H1 (cell line): ENCODE results near the gene PTPN12. TPM values are rescaled to one million over a fixed set of nuclear protein-coding genes. Genes with fewer than 3 reads are reported as not detected.

Source experiments
- CTCF ChIA-PET: fragments of 300-600 bp; sonication (Branson Sonifier 250); formaldehyde crosslinking; loops from one replicate; lab custom pipeline; 2021; ENCODE audit not compliant: partially characterized antibody; lab: Charles Lee
- POLR2A ChIA-PET: fragments of 300-600 bp; sonication (Branson Sonifier 250); formaldehyde crosslinking; loops from one replicate; lab custom pipeline; 2021; ENCODE audit warnings: inconsistent platforms; ENCODE audit not compliant: partially characterized antibody; lab: Charles Lee
- DNase-seq, 2 experiments: peaks; one replicate each; pipeline versions ENCODE4 v3.0.0 to v3.0.0-alpha.2; 2010 to 2022; ENCODE audit warnings: low spot score in 2 of 2, low read depth in 1 of 2, mixed read lengths in 1 of 2
- FAIRE-seq: peaks from 2 replicates; lab custom pipeline; 2011; peaks lifted over from hg19 to GRCh38; lab: Jason Lieb, UNC
- H2AFZ ChIP-seq: 2 replicates; pipeline ENCODE4 v1.8.1; 2012; ENCODE audit warnings: low read length, inconsistent platforms
- H2AK5ac ChIP-seq: 2 replicates; pipeline ENCODE4 v1.6.1; 2013; ENCODE audit warnings: low read depth, low read length
- H2BK120ac ChIP-seq: replicated peaks from 2 replicates; pipeline ENCODE3; 2013; ENCODE audit warnings: low read depth, low read length, inconsistent platforms
- H2BK12ac ChIP-seq: 2 replicates; pipeline ENCODE4 v1.6.1; 2013; ENCODE audit warnings: low read depth, low read length
- H2BK15ac ChIP-seq: 2 replicates; pipeline ENCODE4 v1.6.1; 2013; ENCODE audit warnings: low read length
- H2BK20ac ChIP-seq: 2 replicates; pipeline ENCODE4 v1.6.1; 2013; ENCODE audit warnings: low read length
- H2BK5ac ChIP-seq: 2 replicates; pipeline ENCODE4 v1.6.1; 2013; ENCODE audit warnings: low read depth, low read length
- H3K14ac ChIP-seq: 2 replicates; pipeline ENCODE4 v1.6.1; 2013; ENCODE audit warnings: inconsistent platforms; ENCODE audit not compliant: insufficient read length
- H3K18ac ChIP-seq: 2 replicates; pipeline ENCODE4 v1.6.1; 2013; ENCODE audit warnings: low read length; ENCODE audit errors: extremely low read depth
- H3K23ac ChIP-seq: 2 replicates; pipeline ENCODE4 v1.6.1; 2013; ENCODE audit warnings: inconsistent platforms; ENCODE audit not compliant: insufficient read length
- H3K23me2 ChIP-seq: 2 replicates; pipeline ENCODE4 v1.6.1; 2013; ENCODE audit warnings: low read depth, low read length
- H3K27ac ChIP-seq: 2 replicates; pipeline ENCODE4 v1.6.1; 2011; ENCODE audit warnings: low read depth, low read length, inconsistent platforms
- H3K27me3 ChIP-seq, 4 experiments: replicated peaks in 1 of 4; 1 replicate in 1 of 4; 2 replicates in 3 of 4; pipeline versions ENCODE4 v1.6.1 to v1.8.1; 2011 to 2013; ENCODE audit warnings: low read length in 3 of 4, mild to moderate bottlenecking in 3 of 4, inconsistent platforms in 2 of 4, mixed read lengths in 2 of 4, moderate library complexity in 1 of 4; ENCODE audit not compliant: control insufficient read depth in 3 of 4, insufficient read depth in 3 of 4; ENCODE audit errors: extremely low read depth in 1 of 4
- H3K36me3 ChIP-seq, 4 experiments: 2 replicates each; pipeline versions ENCODE4 v1.6.1 to v1.8.1; 2011 to 2013; ENCODE audit warnings: mild to moderate bottlenecking in 4 of 4, low read length in 3 of 4, moderate library complexity in 2 of 4, control low read depth in 1 of 4, inconsistent platforms in 1 of 4; ENCODE audit not compliant: insufficient read depth in 4 of 4, control insufficient read depth in 2 of 4
- H3K4ac ChIP-seq: replicated peaks from 2 replicates; pipeline ENCODE3; 2013; ENCODE audit warnings: low read length, low read depth, mixed read lengths, inconsistent platforms; ENCODE audit not compliant: insufficient read length
- H3K4me1 ChIP-seq, 4 experiments: replicated peaks in 1 of 4; 1 replicate in 1 of 4; 2 replicates in 3 of 4; pipeline versions ENCODE4 v1.6.1 to v1.8.1; 2011 to 2013; ENCODE audit warnings: low read length in 3 of 4, inconsistent platforms in 2 of 4, mixed read lengths in 1 of 4; ENCODE audit not compliant: insufficient read depth in 4 of 4, control insufficient read depth in 3 of 4
- H3K4me2 ChIP-seq, 2 experiments: 2 replicates each; pipeline versions ENCODE4 v1.6.1 to v1.8.1; 2011 to 2013; ENCODE audit warnings: low read depth in 2 of 2, low read length in 2 of 2, control low read depth in 1 of 2, inconsistent platforms in 1 of 2, mild to moderate bottlenecking in 1 of 2; ENCODE audit not compliant: insufficient read depth in 1 of 2
- H3K4me3 ChIP-seq, 4 experiments: fragments of 200-600, 300-600 bp in 1 of 4; sonication (generic), shearing (Covaris generic), sonication (Bioruptor Twin) in 1 of 4; 2 replicates each; pipeline versions ENCODE4 v1.5.1 to v1.8.1; 2011 to 2016; ENCODE audit warnings: low read length in 4 of 4, low read depth in 3 of 4, control low read depth in 2 of 4, inconsistent platforms in 2 of 4, mild to moderate bottlenecking in 2 of 4, mixed read lengths in 1 of 4, moderate library complexity in 1 of 4; ENCODE audit not compliant: insufficient read depth in 2 of 4; ENCODE audit errors: extremely low read depth in 1 of 4
- H3K56ac ChIP-seq: replicated peaks from 2 replicates; pipeline ENCODE3; 2013; ENCODE audit warnings: low read depth, mild to moderate bottlenecking, mixed read lengths, low read length, inconsistent platforms; ENCODE audit not compliant: insufficient read length
- H3K79me1 ChIP-seq: 2 replicates; pipeline ENCODE4 v1.6.1; 2013; ENCODE audit warnings: low read depth, low read length, control low read depth
- H3K79me2 ChIP-seq, 2 experiments: 2 replicates each; pipeline versions ENCODE4 v1.6.1 to v1.8.1; 2012 to 2013; ENCODE audit warnings: low read length in 2 of 2, mild to moderate bottlenecking in 2 of 2, inconsistent platforms in 1 of 2; ENCODE audit not compliant: insufficient read depth in 2 of 2, control insufficient read depth in 1 of 2
- H3K9ac ChIP-seq, 4 experiments: replicated peaks in 1 of 4; 1 replicate in 1 of 4; 2 replicates in 3 of 4; pipeline versions ENCODE4 v1.6.1 to v1.8.1; 2011 to 2013; ENCODE audit warnings: low read depth in 3 of 4, low read length in 3 of 4, control low read depth in 2 of 4, mild to moderate bottlenecking in 2 of 4, moderate library complexity in 2 of 4, inconsistent platforms in 1 of 4; ENCODE audit errors: extremely low read depth in 1 of 4
- H3K9me3 ChIP-seq, 2 experiments: 2 replicates each; pipeline versions ENCODE4 v1.6.1 to v1.8.1; 2012 to 2013; ENCODE audit warnings: mild to moderate bottlenecking in 2 of 2, moderate library complexity in 2 of 2, control low read depth in 1 of 2, inconsistent platforms in 1 of 2, low read depth in 1 of 2, low read length in 1 of 2, mixed read lengths in 1 of 2; ENCODE audit not compliant: insufficient read depth in 2 of 2
- H4K20me1 ChIP-seq, 2 experiments: replicated peaks in 1 of 2; 2 replicates each; pipeline versions ENCODE3 to v1.8.1; 2011 to 2013; ENCODE audit warnings: inconsistent platforms in 2 of 2, low read length in 2 of 2, mild to moderate bottlenecking in 1 of 2; ENCODE audit not compliant: insufficient read depth in 2 of 2, control insufficient read depth in 1 of 2
- H4K5ac ChIP-seq: 2 replicates; pipeline ENCODE4 v1.6.1; 2013; ENCODE audit warnings: low read length, low read depth, mixed read lengths, inconsistent platforms; ENCODE audit not compliant: insufficient read length
- H4K8ac ChIP-seq: 2 replicates; pipeline ENCODE4 v1.8.0; 2013; ENCODE audit warnings: mild to moderate bottlenecking, moderate library complexity, low read length, inconsistent platforms; ENCODE audit not compliant: insufficient read depth; ENCODE audit errors: extremely low read depth
- H4K91ac ChIP-seq: replicated peaks from 2 replicates; pipeline ENCODE3; 2013; ENCODE audit warnings: low read length, mixed read lengths, inconsistent platforms; ENCODE audit not compliant: insufficient read length
- BACH1 ChIP-seq: IDR thresholded peaks from 2 replicates; pipeline ENCODE4 v1.6.1; 2012; ENCODE audit warnings: low read length, improper control_type of control experiment
- WGBS, 2 experiments: shearing (Covaris generic) in 1 of 2; methylation state at CpG; one replicate each; pipeline versions ENCODE4 v1.1.6 to v1.1.7; 2013 to 2015; ENCODE audit warnings: low lambda C conversion rate in 2 of 2, mixed read lengths in 2 of 2, inconsistent platforms in 1 of 2, low coverage in 1 of 2, missing lambda C conversion rate in 1 of 2; ENCODE audit not compliant: insufficient replicate concordance in 2 of 2, insufficient coverage in 1 of 2, insufficient read length in 1 of 2; ENCODE audit errors: extremely low coverage in 1 of 2, missing lambda C conversion rate in 1 of 2; 5-methylcytosine and 5-hydroxymethylcytosine counted together
- polyA plus RNA-seq, 7 experiments: library from polyadenylated mRNA; depleted of rRNA in 3 of 7; stranded (reverse) in 5 of 7; unstranded in 2 of 7; fragments of >200 nt in 5 of 7; fragments of 200-250 nt in 2 of 7; gene quantifications; 1 replicate in 5 of 7; 2 replicates in 1 of 7; 4 replicates in 1 of 7; pipeline versions ENCODE4 v1.2.1 to v1.2.3, GENCODE V29; 2011 to 2013; ENCODE audit warnings: missing spikeins in 2 of 7, mixed read lengths in 2 of 7
- total RNA-seq: library from RNA; stranded (reverse); fragmentation: NEBNext Ultra II Directional; extraction: Animal tissue kit (Norgen Biotek cat#: 25700); gene quantifications from 2 replicates; pipeline ENCODE4 v1.2.1, GENCODE V29; 2021
- TF ChIP-seq, protein P1 (sequence below): IDR thresholded peaks from 2 replicates; pipeline ENCODE4 v1.6.1; 2012; ENCODE audit warnings: inconsistent platforms
- TF ChIP-seq, protein P2 (sequence below): IDR thresholded peaks from 2 replicates; pipeline ENCODE4 v1.6.1; 2011; ENCODE audit warnings: low read depth, mild to moderate bottlenecking, low read length; ENCODE audit not compliant: insufficient read depth

PTPN12 gene
- total and polyA plus RNA-seq, 2 of the 8 experiments (the other 6 are each of a cell fraction or from before 2014, with no cell fraction given) = 39.7 to 132 TPM

DNA sequence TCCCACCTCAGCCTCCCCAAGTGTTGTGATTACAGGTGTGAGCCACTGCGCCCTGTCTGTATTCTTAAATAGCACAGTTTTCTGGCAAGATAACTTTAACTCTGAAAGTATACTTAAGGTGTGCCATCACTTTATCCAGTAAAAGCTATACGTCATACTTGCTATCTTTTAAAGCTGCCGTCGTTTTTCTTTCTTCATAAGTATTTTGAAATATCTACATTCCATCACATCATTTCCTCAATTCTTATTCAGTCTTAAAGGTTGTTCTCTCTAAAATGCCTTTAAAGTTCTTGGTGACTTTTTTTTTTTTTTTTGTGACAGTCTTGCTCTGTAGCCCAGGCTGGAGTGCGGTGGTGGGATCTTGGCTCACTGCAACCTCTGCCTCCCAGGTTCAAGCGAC lies 34.7 kb downstream of the PTPN12 start:
- Histone ChIP-seq H3K14ac (no peak overlapping the region), H2BK20ac (no peak overlapping the region), H2BK5ac (no peak overlapping the region), H3K27me3 (no peaks in the 10 kb centered on the region), H2BK15ac (no peak overlapping the region), H3K4me2 (no peak overlapping the region), H3K36me3 (peaks cover 7 to 23% (median 18%) of the 10 kb centered on the region in 4 experiments; a peak in 7 of 8 replicates), H3K9ac (no peak overlapping the region), H3K4me3 (no peak overlapping the region), H3K18ac (no peak overlapping the region), H4K5ac (no peak overlapping the region), H3K4ac (no peak overlapping the region), H2BK120ac (no peak overlapping the region), H3K79me2 (peaks cover 6 to 83% of the 10 kb centered on the region in 2 experiments), H3K4me1 (peaks cover 0 to 3% (median 1%) of the 10 kb centered on the region in 4 experiments; a peak in 3 of 7 replicates), H3K9me3 (no peaks in the 10 kb centered on the region), H2BK12ac (no peak overlapping the region), H3K27ac (no peak overlapping the region), H3K23me2 (no peaks in the 10 kb centered on the region; the same call in 1 of the 2 replicates), H4K8ac (no peak overlapping the region), H2AK5ac (no peak overlapping the region), H2AFZ (no peak overlapping the region), H3K79me1 (no peaks in the 10 kb centered on the region), H4K20me1 (peaks cover 4 to 13% of the 10 kb centered on the region in 2 experiments), H3K23ac (no peak overlapping the region), H3K56ac (no peak overlapping the region), H4K91ac (no peak overlapping the region)
- ChIA-PET CTCF (interaction anchor here (1.5 kb wide), 1 partner anchor 80 kb away, joined by 4 read pairs; no protein-coding TSS in a partner anchor), POLR2A (no interaction called here)
- FAIRE-seq (no peak), DNase-seq (no peak)
- 94% methylated on average over 6 of the region's 6 CpGs; no CpG with 5 or more reads in 1 of the 2 experiments for WGBS, 2 experiments
- no peak for TF ChIP-seq BACH1
- TF ChIP-seq, protein P1, sequence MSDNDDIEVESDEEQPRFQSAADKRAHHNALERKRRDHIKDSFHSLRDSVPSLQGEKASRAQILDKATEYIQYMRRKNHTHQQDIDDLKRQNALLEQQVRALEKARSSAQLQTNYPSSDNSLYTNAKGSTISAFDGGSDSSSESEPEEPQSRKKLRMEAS = no peak
- TF ChIP-seq, protein P2, sequence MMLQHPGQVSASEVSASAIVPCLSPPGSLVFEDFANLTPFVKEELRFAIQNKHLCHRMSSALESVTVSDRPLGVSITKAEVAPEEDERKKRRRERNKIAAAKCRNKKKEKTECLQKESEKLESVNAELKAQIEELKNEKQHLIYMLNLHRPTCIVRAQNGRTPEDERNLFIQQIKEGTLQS = no peak
